GM19193 (cell line): ENCODE data around the gene TALDO1.

Source experiments
- POLR2A ChIP-seq: IDR thresholded peaks from 4 replicates; pipeline ENCODE4 v1.6.1; 2011; ENCODE audit not compliant: insufficient read depth, insufficient read length; ENCODE audit errors: extremely low read depth

Gene TALDO1

DNA sequence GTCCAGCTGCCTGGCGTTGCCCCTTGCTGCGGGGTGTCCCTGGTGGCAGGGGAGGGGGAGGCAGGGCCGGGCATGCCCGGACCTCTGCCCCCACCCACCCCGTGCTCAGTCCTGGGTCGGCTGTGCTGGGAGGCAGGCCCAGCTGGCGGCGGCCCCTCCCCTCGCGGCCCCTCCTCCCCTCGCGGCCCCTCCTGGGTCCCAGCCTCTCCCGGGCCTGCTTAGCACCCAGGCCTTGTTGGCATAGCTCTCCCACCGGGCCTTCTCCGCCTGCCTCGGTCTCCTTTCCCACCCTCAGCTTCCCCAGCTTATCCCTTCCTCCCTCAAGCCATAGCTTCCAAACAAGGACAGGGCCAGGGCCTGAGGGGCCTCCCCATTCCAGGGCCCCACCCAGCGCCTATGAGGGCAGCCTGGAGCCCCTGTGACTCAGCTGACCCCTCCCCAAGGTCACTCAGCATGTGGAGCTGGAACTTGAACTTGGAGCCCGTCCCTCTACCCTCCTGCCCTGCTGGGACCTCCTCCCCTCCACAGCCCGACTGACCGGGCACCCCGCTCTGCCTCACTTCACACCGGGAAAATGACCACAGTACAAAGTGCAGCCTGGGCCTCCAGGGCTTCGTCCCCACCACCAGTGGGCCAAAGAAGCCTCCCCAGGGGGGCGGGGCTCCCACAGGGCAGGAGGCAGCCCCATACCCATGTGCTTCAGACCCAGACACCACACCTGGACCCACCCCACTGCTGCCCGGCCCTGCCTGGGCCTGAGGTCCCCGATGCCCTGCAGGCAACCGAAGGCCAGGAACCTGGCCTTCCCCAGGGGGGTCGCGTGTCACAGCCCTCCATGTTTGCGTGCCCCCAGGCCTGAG lies 40.1 kb upstream of the TALDO1 start:
- TF ChIP-seq POLR2A: no peak

DNA sequence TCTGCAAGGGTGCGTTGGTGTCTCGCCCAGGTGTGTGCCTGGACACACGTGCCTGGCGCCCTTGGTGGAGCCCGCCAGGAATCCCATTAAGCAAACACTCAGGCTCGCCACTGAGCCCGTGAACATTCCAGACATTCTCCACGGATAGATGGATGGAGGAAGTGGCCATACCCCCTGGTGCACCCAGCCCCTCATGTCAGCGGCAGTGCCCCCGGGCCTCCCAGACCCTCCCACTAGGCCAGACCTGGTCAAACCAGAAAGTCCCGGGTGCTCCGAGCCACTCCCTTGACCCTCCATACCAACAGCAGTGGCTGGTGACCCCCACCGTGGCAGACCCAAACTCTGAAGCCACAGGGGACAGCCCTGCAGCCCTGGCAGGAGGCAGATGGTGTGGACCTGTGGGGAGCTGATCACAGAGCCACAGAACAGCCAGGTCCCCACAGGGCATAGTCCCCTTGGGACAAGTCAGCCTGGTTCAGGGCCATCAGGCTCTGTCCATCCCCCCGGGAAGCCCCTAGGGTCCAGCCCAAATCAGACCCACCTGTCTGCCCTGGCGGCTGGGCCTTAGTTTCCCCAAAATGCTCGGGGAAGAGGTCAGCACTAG lies 39.3 kb upstream of the TALDO1 start:
- TF ChIP-seq POLR2A: no peak

- no peak for TF ChIP-seq POLR2A
Observed at GRCh38 chr11:708511-708910, 38.8 kb upstream of the TALDO1 start.

DNA sequence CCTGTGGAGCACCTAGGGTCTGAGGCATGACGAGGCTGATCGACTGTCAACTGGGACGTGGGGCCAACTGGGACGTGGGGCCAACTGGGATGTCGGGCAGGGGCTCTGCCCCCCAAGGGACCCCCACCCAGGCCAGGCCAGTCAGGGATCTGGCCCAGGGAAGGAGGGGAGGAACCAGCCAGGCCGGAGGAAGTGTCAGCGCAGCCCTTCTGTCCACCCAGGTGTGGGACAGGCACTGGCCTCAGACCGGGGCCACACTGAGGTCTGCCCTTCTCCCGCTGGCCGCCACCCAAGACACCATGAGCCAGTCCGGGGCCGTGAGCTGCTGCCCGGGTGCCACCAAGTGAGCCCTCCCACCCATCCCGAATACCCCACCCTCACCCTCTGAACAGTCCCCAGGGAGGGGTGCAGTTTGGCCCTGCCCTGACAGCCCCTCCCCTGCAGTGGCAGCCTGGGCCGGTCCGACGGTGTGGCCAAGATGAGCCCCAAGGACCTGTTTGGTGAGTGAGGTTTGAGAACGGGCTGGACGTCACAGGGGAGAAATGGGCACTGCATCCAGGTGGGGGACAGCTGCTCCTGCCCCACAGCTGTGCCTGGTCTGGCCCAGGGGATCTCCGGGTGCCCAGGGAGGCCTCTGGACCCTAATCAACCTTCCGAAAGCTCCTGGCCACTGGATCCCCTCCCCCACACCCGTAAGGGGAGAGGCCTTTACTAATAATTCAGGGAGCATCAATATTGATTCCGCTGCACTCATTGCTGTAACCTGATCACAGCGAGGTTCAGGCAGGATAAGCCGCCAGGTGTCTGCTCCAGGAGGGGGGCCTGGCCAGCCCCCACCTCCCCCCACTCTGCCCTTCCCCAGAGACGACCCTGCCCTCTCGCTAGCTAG lies 37.9 kb upstream of the TALDO1 start:
- no peak for TF ChIP-seq POLR2A

DNA sequence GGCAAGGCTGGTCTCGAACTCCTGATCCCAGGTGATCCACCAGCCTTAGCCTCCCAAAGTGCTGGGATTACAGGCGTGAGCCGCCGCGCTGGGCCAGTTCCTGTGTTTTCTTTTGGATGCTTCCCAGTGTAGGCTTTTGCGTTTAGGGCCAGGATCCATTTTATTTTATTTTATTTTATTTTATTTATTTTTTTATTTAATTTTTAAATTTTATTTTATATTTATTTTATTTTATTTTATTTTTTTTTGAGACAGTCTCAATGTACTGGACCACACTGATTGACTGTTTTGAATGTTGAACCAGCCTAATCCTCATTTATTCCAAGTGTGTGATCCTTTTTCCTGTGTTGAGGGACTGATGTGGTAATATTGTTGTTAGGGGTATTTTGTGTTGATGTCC lies 32.8 kb upstream of the TALDO1 start:
- no peak for TF ChIP-seq POLR2A

DNA sequence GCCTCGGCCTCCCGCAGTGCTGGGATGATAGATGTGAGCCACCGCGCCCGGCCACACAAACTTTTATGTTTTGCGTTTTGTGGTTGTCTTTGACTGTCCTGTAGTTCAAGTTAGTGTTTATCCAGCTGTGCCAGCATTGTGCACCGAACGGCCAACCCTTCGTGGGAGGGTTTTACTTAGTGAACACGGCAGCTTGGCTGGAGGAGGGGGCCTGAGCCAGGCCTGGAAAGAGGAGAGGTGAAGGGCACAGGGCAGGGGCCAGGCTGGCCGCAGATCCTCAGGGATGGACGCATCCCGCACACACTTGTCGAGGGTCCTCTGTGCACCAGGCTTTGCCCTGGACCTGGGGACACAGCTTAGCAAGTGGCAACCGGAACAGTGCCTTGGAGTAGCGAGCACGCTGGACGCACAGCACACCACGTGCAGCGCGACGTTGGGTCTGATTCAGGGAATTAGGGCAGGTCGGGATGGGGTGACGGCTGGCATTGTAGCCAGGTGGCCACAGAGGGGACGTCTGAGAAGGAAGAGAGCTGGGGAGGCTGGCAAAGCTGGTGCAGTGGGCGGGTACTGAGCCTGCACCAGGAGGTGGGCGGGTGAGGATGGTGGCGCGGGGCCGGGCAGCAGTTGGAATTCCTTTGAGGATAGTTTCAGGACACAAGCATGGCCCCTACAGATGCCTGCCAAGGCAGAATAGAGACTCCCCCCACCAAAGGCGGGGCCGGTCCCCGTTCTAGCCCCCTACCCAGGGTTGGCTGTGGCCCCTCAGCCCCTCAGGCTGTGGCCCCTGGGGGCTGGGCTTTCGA lies 27.8 kb upstream of the TALDO1 start:
- no peak for TF ChIP-seq POLR2A

- TF ChIP-seq POLR2A: no peak
Observed at GRCh38 chr11:720017-720641, 27.1 kb upstream of the TALDO1 start.

- TF ChIP-seq POLR2A: no peak
Observed at GRCh38 chr11:720642-721246, 26.5 kb upstream of the TALDO1 start.

GRCh38 chr11:721247-721740 lies 26.0 kb upstream of the TALDO1 start:
- TF ChIP-seq POLR2A: no peak

DNA sequence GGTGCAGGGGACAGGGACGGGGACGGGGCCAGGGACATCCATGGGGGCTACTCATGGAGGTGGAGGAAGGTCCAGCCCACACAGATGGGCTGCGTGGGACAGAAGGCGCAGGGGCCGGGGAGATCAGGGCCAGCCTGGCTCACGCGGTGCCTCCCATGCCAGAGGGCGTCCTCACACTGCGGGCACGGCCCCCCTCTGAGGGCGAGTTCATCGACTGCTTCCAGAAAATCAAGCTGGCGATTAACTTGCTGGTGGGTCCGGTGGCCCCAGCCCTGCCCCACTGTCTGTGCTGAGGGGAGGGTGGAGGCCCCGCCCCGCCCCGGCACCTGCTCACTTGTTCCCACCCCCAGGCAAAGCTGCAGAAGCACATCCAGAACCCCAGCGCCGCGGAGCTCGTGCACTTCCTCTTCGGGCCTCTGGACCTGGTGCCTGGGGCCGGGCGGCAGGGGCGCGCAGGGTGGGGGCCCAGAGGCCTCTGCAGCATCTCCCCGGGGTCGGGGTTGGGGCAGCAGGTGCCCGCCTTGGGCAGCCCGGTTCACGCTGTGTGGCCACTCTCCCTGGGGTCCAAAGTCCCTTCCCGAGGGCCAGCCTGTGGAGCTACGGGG lies 25.4 kb upstream of the TALDO1 start:
- no peak for TF ChIP-seq POLR2A

GRCh38 chr11:722346-722811 lies 24.9 kb upstream of the TALDO1 start:
- TF ChIP-seq POLR2A: no peak

DNA sequence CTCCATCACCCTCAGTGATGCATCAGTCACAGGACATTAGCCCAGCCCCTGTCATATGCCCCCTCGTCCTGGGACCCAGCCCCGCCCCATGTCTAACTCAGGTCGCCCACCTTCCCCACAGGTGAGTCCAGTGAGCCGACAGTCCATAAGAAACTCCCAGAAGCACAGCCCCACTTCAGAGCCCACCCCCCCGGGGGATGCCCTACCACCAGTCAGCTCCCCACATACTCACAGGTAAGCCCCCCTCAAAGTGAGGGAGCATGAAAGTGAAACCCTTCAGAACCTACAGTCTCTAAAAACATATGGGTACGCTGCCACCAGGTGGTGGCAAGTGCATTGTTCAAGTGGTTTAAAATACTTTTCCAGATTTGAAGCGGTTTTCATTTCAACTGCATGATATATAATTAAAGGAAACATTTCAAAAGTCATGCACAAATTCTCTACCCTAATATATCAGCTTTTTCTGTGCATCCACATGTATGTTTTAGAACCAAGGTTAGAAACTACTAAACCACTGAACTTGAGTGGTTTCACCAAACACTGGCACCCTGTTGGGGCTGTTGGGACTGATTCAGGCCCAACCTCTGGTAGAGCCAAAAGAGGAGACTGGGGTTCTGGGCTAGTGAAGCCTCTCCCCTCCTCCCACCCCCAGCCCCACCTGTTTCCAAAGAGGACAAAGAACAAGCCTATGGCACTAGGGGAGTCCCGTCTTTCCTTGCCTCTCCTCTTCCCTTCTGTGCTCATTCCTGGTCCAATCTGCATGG lies 24.0 kb upstream of the TALDO1 start:
- TF ChIP-seq POLR2A: no peak
